HG03159 (cell line): ENCODE results near the gene TEDC2.
A peak's percentile ranks its signal among the peaks of the same experiment; 100 is the strongest.

Experiments
- ATAC-seq: cut with Tn5 transposase; IDR thresholded peaks from one replicate; pipeline ENCODE4 v1.9.1; 2021; ENCODE audit warnings: mild to moderate bottlenecking, moderate library complexity; ENCODE audit not compliant: unreplicated experiment

Gene TEDC2

DNA sequence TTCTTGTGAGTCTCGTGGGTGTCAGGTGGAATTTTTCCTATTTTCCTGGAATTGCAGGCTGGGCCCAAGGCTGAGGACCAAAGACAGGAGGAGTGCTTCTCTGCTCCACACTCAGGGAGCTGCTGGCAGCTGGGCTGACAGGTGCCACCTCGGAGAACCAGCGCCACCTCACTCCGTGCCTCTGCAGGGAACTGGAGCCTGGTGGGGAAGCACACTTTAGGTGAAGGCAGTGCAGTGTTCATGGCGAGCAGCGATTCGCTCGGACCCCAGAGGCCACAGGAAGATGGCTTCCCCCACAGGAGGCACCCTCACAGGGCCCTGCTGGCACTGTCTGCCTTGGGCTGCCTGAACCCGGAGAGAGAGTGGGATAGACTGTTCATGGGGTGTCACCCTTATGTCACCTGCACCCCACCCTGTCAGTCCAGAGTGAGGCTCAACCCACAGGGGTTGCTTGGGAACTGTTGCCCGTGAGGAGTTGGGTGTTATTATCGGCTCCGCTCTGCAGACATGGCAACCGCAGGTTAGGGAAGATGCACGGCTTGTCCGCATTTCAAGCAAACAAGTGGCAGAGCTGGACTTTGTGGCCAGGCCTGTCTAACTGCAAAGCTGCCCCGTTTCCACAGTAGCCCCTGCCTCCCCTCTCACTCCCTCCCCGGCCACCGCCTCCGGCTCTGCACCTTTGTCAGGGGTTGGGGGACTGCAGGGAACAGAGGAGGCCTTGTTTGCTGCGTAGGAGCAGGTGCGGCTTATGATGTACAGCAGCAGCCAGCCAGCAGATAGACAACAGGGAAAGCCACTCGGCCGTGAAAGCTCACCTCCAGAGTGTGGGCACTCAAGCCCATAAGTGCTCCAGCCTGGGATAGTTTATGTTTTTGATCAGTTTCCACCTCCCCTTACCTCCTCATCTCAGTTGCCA, 30.5 kb downstream of the TEDC2 start:
- ATAC-seq, result no peak

DNA sequence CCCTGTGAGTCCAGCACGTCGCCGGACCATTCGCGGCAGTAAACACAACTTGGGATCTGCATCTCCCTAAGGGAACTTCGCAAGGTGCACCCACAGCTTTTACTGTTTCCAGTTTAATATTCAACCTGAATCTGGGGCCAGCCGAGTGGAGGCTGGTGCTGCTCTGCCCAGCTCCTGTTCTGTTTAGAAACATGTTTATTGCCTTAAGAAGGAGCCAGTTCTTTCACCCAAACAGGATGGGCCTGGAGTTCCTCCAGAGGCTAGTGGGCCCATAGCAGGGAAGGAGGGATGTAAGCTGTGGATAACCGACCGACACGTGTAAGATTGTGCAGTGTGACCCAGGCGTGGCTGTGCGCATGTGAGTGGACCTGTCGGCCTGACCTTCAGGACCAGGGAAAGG, 32.4 kb downstream of the TEDC2 start:
- no peak for ATAC-seq

DNA sequence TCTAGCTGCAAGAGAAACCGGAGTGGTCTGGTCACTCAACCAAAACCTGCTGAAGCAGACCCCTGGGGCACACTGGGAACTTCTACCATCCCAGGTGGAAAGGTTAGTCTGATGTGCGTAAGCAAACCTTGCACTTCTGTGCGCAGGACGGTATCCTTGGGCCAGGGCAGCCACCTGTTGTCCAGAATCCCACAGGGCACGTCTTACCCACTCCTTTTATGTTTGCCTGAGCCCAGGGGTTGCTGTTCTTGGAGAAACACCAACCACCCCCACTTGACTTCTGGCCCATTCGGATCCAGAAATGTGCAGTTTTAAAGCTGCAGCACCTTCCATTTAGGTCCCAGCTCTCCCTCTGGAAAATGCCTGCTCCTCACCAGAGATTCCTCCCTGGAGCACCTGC, 33.7 kb downstream of the TEDC2 start:
- ATAC-seq, result no peak

DNA sequence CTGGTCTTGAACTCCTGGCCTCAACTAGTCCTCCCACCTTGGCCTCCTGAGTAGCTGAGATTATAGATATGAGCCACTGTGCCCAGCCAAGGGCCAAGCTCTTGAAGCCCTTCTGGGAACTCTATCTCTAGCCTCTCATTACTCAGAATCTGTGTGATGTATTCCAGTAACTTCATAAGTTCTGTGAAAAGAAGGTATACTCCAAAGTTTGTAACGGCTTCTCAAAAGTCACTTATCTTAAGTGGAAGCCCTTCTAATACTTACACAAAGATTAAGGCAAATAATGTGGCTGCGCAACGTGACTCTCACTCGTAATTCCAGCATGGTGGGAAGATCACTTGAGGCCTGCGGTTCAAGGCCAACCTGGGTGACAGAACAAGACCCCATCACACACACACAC, 34.7 kb downstream of the TEDC2 start:
- ATAC-seq, result no peak

DNA sequence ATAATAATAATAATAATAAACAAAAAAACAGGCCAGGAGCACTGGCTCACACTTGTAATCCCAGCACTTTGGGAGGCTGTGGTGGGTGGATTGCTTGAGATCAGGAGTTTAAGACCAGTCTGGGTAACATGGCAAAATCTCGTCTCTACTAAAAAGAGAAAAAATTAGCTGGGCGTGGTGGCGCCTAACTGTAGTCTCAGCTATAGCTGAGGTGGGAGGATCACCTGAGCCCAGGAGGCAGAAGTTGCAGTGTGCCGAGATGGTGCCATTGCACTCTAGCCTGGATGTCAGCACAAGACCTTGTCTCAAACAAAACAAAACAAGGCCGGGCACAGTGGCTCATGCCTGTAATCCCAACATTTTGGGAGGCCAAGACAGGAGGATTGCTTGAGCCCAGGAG, 35.1 kb downstream of the TEDC2 start:
- no peak for ATAC-seq

DNA sequence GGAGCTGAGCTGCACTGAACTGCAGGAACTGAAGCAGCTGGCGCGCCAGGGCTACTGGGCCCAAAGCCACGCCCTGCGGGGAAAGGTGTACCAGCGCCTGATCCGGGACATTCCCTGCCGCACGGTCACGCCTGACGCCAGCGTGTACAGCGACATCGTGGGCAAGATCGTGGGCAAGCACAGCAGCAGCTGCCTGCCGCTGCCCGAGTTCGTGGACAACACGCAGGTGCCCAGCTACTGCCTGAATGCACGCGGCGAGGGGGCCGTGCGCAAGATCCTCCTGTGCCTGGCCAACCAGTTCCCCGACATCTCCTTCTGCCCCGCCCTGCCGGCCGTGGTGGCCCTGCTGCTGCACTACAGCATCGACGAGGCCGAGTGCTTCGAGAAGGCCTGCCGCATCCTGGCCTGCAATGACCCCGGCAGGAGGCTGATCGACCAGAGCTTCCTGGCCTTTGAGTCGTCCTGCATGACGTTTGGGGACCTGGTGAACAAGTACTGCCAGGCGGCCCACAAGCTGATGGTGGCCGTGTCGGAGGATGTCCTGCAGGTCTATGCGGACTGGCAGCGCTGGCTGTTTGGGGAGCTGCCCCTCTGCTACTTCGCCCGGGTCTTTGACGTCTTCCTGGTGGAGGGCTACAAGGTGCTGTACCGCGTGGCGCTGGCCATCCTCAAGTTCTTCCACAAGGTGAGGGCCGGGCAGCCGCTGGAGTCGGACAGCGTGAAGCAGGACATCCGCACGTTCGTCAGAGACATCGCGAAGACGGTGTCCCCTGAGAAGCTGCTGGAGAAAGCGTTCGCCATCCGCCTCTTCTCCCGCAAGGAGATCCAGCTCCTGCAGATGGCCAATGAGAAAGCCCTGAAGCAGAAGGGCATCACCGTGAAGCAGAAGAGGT, 36.6 kb downstream of the TEDC2 start:
- no peak for ATAC-seq

DNA sequence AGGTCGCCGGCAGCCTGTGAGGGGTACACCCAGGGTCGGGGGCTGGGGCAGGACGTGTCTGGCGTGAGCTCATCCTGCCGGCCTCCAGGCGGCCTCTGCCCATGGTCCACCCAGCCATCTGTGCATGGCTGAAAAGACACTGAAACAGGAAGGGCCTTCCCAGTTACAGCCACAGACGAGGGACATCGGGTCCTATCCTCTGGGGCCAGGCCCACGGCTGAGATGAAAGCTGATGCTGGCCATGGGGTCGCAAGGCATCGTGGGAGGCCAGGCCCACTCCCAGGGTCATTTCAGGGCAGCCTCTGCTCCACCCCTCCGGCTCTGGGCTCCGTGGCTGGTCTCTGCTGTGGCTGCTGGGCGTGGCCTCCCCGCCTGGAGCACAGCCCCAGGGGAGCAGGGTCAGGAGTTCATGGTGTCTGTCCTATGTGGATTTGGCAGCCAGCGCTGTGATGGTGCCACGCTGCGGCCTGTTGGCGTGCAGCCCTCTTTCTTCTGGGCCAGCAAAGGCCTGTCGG, 37.3 kb downstream of the TEDC2 start:
- ATAC-seq, result no peak

DNA sequence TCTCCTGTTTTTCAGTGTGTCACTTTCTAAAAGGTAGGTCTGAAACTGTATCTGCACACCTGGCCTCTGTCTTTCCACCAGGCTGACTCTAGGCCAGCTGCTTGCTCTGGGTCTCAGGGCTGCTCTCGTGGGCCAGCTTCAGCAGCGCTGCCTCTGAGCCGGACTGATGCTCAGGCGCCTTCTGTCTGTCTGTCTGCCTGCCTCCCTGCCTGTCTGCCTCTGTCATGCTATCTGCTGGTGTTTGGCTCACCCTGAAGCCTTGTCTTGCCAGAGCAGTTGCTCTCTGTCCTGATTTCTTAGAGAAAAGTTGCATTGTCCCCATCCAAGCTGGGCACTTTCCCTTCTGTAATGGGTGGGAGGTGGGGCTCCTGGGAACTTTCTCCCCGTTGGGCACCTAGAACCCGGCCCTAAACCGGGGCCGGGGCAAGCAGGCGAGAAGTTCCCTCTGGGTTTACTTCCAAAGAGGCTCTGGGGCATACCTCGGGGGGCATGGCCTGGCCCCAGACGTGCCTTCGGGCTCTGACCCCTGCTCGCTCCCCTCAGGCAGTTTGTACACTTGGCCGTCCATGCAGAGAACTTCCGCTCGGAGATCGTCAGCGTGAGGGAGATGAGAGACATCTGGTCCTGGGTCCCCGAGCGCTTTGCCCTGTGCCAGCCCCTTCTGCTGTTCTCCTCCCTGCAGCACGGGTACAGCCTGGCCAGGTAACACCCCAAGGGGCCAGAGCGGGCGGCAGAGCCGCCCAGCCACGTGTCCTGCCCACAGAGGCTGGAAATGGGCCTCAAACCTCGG, 38.0 kb downstream of the TEDC2 start:
- ATAC-seq, result no peak

DNA sequence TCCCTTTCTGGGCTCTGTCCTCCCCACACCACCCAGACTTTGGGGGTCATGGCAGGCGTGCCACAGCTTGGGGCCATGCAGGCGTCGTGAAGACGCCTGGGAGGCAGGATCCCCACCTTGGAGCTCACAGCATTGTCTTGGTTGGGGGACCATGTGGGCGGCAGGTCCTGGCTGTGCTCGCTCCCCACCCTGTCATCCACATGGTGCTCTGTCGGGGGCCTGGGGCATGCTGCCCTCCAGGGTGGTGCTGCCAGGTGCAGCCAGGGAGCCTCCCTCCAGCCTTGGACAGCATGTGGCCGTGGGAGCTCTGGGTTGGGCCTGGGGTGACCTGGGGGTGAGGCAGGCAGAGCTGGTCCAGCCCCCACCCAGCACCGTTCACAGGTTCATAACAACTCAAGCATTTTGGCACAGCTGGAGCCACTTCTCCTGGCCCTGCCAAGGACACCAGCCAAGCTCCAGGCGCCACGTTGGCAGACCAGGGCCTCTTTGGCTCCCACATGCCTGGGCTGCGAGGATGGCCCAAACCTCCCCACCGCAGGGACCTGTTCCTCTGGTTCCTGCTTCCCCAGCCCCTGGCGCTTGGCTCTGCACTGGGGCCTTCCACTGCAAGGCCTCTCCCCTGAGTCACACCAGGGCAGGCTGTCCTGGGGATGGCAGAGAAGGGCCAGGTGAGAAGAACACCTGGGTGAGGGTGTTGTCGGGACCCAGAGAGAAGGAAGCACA, 38.8 kb downstream of the TEDC2 start:
- ATAC-seq, result no peak

DNA sequence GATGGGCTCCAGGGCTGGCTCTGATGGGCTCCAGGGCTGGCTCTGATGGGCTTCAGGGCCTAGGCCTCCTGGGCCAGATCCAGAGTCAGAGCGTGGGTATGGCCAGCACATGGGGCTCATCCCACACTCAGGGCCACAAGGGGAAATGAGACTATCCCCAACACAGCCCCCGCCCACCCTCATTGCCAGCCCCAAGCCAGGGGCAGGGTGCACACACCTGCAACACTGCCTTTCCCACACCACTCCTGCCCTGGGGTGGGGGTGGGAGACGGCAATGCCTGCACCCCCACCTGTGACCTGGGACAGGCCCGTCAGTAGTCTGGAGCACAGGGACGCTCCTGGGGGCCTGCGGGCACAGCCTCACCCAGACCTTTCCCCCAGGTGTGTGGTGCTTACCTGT, 39.5 kb downstream of the TEDC2 start:
- ATAC-seq, result no peak

DNA sequence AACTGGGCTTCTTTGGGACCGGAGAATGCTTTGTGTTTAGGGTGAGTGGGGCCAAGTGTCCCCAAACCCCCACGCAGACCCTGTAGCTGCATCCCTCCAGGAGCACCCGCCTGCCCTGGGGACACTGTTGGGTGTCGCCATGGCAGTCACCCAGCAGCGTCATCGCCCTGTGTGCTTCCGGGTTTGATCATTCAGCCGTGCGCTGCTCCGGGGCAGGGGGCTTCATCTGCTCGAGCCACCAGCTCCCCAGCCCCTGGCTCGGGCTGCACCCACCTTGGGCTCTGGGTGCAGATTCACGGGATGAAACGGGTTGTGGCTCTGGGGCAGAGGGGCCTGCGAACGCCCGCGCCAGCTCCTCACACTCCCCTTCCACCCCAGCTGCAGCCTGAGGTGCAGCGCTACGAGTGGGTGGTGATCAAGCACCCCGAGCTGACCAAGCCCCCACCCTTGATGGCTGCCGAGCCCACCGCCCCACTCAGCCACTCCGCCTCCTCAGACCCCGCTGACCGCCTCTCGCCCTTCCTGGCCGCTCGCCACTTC, 40.1 kb downstream of the TEDC2 start:
- no peak for ATAC-seq

DNA sequence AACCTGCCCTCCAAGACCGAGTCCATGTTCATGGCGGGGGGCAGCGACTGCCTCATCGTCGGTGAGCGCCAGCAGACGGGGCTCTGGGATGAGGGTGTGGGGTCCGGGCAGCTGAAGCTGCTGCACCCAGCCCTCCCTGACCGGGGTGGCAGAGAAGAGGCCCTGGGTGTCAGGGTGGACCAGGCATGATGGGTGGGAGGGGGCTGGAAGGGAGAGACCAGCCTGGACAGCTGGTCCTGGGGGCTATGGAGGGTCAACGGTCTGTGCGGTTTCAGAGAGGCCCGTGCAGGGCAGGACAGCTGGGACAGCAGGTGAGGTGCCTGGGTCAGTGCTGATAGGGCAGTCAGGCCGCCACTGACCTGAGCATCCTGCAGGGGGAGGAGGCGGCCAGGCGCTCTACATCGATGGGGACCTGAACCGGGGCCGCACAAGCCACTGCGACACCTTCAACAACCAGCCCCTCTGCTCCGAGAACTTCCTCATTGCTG, 40.6 kb downstream of the TEDC2 start:
- no peak for ATAC-seq

DNA sequence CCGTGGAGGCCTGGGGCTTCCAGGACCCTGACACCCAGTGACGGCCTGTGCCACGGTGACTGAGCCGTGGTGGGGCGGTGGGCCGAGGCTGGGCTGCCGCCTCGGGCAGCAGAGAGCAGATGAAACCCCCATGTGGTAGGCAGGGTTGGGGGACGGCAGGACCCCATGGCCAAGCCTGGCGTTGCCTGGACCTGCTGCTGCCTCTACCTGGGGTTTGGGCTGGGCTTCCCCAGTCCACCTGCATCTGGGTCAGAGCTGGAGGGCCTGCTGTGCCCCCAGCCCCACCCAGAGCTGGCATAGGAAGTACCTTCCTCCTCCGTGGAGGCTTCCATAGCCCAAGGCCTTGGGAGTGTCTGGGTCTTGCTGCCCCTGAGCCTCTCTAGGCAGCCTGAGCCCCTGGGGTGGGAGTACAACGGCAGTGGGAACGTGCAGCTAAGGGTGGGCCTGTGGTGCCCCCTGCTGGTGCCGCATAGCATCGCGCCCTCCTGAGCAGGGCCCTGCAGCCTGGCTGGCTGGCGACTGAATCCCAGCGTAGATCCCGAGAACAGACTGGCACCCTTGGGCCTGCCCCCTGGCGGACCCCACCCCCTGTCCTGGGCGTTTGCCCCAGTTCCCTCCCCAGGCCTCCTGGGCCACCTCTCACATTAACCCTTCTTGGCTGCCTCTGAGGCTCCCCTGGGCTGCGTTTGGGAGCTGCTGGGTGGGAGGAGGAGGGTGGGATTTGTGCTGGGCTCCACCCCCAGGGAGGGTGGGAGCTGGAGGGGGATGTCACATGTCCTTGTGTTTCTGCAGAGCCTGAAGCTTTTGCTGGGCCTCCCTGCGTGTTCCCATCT, 41.2 kb downstream of the TEDC2 start:
- peak; percentile 69 for ATAC-seq

DNA sequence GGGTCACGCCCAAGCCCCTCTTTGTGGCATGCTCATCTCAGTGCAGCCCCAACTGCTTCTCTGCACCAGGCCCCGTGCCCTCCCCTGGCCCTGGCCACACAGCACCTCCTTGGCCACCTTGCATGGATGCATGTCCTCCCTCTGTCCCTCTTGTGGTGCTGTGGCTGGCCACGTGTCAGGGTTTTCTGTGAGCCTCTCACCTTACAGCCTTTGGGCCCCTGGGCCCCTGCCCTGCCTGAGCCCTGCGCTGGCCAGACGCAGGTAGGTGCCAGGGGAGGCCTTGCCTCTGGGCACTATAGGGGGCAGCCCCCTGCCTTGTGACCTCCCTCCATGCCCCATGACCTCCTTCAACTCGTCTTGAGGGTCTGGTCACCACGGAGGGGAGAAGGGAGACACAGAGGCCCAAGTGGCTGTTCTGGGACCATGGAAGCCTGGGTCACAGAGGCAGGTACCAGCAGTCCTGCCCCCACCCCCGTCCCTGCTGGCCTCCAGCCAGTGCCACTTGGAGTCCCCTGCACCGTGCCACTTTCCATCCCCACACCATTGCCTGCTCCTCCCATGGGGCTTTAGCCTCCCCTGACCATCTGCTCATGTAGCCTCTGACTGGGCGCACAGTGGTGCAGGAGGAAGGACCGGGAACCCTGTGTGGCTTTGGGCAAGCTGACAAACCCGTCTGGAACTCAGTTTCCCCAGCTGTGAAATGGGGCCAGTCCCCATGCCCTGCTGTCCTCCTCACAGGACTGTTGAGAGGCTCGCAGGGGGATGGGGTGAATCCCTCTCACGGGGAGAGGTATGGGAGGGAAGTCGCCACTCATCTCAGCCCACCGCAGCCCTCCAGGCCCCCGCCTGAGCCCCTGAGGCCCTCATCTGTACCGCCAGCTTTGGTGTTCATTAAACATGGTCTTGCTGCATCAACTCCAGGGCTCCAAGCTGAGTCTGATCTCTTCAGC, 42.3 kb downstream of the TEDC2 start:
- ATAC-seq, result no peak

DNA sequence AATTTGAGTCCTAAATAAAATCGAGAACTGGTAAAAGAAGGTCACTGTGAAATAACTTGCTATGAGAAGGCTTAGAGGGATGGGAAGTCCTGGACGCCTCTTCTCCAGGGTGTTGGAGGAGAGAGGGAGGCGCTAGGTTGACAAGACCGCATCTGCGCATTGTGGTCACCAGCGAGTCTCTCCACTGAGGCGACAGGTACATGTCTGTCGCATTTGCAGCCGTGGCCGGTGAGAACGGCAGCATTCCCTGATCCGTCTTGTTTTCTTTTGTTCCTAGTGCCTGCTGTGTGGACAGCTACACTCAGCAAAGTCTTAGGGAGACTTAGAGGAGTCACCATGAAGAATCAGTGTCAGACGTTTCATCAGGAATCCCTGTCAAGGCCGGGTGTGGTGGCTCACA, 45.8 kb downstream of the TEDC2 start:
- no peak for ATAC-seq

DNA sequence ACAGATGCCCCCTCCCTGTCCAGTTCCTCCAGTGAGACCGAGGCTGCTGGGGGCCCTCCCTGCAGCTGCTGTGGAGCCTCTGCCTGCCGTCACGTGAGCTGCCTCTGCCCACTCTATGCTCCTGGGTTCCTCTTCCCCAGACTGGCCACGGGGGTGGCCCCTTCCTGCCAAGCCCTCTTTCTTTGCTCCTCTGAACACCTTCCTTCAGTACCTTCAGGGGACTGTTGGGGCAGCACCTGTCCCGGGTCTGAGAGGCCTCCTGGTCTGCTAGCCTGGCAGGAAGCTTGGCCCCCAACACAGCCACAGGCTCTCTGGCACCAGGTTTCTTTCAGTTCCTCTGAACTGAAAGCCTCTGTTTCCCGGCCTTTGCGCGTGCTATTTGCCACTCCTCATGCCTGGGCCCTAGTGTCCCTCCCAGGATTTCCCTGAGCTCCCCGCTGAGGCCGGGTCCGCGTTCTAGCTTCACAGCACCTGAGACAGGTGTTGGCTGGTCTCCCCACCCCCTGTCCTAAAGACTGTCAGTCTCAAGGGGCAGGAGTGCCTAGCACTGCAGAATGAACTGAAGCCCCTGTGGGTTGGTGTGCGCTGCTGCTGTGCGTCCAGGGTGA, 47.2 kb downstream of the TEDC2 start:
- ATAC-seq, result peak; percentile 43

DNA sequence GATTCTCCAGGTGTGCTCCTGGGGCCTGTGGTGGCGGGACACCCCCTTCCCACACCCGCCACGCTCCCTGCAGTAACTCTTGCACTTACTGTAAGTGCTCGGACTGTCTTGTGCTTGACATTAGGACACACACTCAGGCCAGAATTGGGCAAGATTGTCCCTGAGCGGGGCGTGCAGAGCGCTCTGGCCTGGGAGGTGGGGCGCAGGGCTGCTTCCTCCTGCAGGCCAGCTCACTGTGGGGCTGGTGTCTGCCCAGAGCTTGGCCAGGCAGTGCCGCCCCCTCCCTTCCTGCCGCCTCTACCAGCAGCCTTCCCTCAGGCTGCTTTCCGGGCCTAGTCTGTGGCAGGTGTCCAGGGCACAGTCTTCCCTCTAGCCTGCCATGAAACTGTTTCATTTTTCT, 47.8 kb downstream of the TEDC2 start:
- ATAC-seq, result peak; percentile 3
